Astrocyte (in vitro differentiated cells and primary cell): ENCODE data around the gene DENND4B.

ENCODE experiments used
- CTCF ChIP-seq: IDR thresholded peaks from 2 replicates; pipeline ENCODE4 v1.5.1; 2011; ENCODE audit warnings: low read depth, mild to moderate bottlenecking, inconsistent platforms, low read length, moderate library complexity; ENCODE audit not compliant: insufficient read depth
- EZH2 ChIP-seq: IDR thresholded peaks from 2 replicates; pipeline ENCODE4 v1.6.1; 2012; ENCODE audit warnings: mild to moderate bottlenecking, low read length, inconsistent platforms; ENCODE audit not compliant: insufficient read depth

- TF ChIP-seq CTCF (no peak), EZH2 (no peak)
Observed at GRCh38 chr1:153951183-153951582, 4.7 kb upstream of the DENND4B start.
